Measurements from ENCODE around the gene BAZ1A. TPM values are rescaled to one million over a fixed set of nuclear protein-coding genes. Genes with fewer than 3 reads are reported as not detected.
A peak's percentile ranks its signal among the peaks of the same experiment; 100 is the strongest.

Gene BAZ1A
- total RNA-seq, 1 experiment from 2014 or later, result 28.2 TPM

DNA sequence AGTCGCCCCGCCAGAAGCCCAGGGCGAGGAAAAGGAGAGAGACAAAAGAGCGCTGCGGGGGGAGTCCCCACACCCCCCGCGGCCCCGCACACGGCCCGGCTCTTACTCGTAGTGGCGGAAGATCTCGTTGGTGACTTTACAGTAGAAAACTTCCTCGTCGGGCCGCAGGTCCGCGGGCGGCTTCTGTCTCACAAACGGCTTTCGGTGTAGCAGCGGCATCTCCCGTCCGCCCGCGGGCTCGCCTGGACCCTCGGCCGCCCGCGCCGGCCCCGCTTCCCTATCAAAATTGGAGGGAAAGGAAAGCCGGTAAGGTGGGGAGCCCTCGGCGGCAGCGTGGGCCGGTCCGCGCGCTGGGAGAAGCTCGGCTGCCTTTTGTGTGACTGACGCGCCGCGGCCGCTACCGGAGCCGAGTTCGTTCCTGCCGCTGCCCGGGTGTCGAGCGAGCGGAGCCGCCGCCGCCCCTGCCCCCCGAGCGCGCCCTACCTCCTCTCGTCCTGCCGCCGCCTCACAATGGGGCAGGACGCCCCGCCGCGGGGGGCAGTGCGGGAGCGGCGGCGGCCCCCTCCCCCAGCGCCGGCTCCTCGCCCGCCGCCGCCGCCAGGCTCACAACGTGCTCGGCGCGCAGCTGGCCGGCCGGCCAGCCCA lies 652 bp downstream of the BAZ1A start (continued):
- TF ChIP-seq, protein P1, sequence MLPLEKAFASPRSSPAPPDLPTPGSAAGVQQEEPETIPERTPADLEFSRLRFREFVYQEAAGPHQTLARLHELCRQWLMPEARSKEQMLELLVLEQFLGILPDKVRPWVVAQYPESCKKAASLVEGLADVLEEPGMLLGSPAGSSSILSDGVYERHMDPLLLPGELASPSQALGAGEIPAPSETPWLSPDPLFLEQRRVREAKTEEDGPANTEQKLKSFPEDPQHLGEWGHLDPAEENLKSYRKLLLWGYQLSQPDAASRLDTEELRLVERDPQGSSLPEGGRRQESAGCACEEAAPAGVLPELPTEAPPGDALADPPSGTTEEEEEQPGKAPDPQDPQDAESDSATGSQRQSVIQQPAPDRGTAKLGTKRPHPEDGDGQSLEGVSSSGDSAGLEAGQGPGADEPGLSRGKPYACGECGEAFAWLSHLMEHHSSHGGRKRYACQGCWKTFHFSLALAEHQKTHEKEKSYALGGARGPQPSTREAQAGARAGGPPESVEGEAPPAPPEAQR (CRISPR knock-in tag; IDR thresholded peaks at IDR 0.05), result no peak

DNA sequence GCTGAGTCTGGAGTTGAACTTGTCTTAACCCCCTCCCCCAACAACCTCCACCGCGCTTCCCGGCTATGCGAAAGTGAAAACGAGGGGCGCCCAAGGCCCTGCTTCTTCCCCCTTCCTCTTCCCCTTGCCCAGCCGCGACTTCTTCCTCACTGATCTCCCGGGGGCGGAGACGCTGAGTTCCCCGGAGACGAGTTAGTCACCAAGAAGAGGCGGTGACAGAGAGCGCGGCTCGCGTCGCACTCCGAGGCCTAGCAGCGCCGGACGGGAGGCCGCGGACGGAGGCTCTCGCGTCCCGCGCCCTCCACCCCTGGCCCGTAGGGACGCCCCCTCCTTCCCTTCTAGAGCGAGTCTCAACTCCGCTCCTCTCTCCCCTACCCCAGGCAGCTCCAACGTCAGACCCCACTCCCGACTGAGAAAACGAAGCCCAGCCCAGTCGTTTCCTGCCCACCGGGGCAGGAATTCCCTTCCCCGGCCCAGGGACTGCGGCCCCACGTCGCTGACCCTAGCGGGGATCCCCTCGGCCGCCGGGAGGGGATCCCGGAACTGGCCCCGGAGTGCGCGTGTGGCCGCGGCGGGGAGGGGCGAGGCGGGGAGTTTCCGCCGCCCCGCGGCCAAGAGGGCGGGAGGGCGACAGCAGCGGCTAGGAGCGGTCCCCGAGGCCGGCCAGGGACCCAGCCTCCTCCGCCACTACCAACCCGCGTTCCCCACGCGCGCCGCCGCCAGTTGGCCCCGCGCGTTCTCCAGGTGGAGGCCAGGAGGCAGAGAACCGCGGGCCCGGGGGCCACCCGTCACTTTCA lies 1.4 kb downstream of the BAZ1A start:
- Mint-ChIP-seq H3K4me1 (peaks cover 30% of the 10 kb centered on the region), H3K36me3 (no peaks in the 10 kb centered on the region), H3K27ac (peak overlapping the region; percentile 94), H3K4me3 (peak overlapping the region; percentile 86), H3K9me3 (no peaks in the 10 kb centered on the region), H3K27me3 (ENCODE audit: low read depth) (0 out of 2 replicates have a peak, but pooled peaks cover 3% of the 10 kb centered on the region)
- ATAC-seq (peak; percentile 64), DNase-seq (ENCODE audit: low spot score) (peak; percentile 78)
- ChIA-PET CTCF (interaction anchor here (0.6 kb wide), 1 partner anchor 395 kb away, joined by 3 read pairs; no protein-coding TSS in a partner anchor), POLR2A (interaction anchor here (0.7 to 1.6 kb wide), 4 partner anchors 8 to 468 kb away, joined by 3 to 4 read pairs (median 4); no protein-coding TSS in a partner anchor)
- TF ChIP-seq, protein P2, sequence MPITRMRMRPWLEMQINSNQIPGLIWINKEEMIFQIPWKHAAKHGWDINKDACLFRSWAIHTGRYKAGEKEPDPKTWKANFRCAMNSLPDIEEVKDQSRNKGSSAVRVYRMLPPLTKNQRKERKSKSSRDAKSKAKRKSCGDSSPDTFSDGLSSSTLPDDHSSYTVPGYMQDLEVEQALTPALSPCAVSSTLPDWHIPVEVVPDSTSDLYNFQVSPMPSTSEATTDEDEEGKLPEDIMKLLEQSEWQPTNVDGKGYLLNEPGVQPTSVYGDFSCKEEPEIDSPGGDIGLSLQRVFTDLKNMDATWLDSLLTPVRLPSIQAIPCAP (CRISPR knock-in tag; IDR thresholded peaks at IDR 0.05), result 0 out of 2 replicates have a peak, but pooled peaks have one; percentile 25
- TF ChIP-seq ZNF219 (CRISPR knock-in tag; IDR thresholded peaks at IDR 0.05; ENCODE audit: borderline replicate concordance), result no peak
- TF ChIP-seq, protein P3, sequence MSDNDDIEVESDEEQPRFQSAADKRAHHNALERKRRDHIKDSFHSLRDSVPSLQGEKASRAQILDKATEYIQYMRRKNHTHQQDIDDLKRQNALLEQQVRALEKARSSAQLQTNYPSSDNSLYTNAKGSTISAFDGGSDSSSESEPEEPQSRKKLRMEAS (CRISPR knock-in tag; IDR thresholded peaks at IDR 0.05), result peak; percentile 54; the same call in 1 of the 2 replicates
- TF ChIP-seq ZNF121 (CRISPR knock-in tag; IDR thresholded peaks at IDR 0.05), result 0 out of 2 replicates have a peak, but pooled peaks have one; percentile 22
- 0 out of 2 replicates have a peak, but pooled peaks have one; percentile 20 for TF ChIP-seq ATF1 (CRISPR knock-in tag; IDR thresholded peaks at IDR 0.05)
- TF ChIP-seq, protein P4, sequence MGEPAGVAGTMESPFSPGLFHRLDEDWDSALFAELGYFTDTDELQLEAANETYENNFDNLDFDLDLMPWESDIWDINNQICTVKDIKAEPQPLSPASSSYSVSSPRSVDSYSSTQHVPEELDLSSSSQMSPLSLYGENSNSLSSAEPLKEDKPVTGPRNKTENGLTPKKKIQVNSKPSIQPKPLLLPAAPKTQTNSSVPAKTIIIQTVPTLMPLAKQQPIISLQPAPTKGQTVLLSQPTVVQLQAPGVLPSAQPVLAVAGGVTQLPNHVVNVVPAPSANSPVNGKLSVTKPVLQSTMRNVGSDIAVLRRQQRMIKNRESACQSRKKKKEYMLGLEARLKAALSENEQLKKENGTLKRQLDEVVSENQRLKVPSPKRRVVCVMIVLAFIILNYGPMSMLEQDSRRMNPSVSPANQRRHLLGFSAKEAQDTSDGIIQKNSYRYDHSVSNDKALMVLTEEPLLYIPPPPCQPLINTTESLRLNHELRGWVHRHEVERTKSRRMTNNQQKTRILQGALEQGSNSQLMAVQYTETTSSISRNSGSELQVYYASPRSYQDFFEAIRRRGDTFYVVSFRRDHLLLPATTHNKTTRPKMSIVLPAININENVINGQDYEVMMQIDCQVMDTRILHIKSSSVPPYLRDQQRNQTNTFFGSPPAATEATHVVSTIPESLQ (CRISPR knock-in tag; IDR thresholded peaks at IDR 0.05), result no peak
- TF ChIP-seq, protein P5, sequence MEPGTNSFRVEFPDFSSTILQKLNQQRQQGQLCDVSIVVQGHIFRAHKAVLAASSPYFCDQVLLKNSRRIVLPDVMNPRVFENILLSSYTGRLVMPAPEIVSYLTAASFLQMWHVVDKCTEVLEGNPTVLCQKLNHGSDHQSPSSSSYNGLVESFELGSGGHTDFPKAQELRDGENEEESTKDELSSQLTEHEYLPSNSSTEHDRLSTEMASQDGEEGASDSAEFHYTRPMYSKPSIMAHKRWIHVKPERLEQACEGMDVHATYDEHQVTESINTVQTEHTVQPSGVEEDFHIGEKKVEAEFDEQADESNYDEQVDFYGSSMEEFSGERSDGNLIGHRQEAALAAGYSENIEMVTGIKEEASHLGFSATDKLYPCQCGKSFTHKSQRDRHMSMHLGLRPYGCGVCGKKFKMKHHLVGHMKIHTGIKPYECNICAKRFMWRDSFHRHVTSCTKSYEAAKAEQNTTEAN (CRISPR knock-in tag; IDR thresholded peaks at IDR 0.05), result 0 out of 2 replicates have a peak, but pooled peaks have one; percentile 6
- 0 out of 2 replicates have a peak, but pooled peaks have one; percentile 57 for TF ChIP-seq ELF4 (CRISPR knock-in tag; IDR thresholded peaks at IDR 0.05; ENCODE audit: low read depth)
- TF ChIP-seq, protein P6, sequence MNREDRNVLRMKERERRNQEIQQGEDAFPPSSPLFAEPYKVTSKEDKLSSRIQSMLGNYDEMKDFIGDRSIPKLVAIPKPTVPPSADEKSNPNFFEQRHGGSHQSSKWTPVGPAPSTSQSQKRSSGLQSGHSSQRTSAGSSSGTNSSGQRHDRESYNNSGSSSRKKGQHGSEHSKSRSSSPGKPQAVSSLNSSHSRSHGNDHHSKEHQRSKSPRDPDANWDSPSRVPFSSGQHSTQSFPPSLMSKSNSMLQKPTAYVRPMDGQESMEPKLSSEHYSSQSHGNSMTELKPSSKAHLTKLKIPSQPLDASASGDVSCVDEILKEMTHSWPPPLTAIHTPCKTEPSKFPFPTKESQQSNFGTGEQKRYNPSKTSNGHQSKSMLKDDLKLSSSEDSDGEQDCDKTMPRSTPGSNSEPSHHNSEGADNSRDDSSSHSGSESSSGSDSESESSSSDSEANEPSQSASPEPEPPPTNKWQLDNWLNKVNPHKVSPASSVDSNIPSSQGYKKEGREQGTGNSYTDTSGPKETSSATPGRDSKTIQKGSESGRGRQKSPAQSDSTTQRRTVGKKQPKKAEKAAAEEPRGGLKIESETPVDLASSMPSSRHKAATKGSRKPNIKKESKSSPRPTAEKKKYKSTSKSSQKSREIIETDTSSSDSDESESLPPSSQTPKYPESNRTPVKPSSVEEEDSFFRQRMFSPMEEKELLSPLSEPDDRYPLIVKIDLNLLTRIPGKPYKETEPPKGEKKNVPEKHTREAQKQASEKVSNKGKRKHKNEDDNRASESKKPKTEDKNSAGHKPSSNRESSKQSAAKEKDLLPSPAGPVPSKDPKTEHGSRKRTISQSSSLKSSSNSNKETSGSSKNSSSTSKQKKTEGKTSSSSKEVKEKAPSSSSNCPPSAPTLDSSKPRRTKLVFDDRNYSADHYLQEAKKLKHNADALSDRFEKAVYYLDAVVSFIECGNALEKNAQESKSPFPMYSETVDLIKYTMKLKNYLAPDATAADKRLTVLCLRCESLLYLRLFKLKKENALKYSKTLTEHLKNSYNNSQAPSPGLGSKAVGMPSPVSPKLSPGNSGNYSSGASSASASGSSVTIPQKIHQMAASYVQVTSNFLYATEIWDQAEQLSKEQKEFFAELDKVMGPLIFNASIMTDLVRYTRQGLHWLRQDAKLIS (CRISPR knock-in tag; IDR thresholded peaks at IDR 0.05; ENCODE audit: borderline replicate concordance), result no peak
- no peak for TF ChIP-seq IRF2 (CRISPR knock-in tag; IDR thresholded peaks at IDR 0.05; ENCODE audit: borderline replicate concordance, low read depth)
- TF ChIP-seq, protein P7, sequence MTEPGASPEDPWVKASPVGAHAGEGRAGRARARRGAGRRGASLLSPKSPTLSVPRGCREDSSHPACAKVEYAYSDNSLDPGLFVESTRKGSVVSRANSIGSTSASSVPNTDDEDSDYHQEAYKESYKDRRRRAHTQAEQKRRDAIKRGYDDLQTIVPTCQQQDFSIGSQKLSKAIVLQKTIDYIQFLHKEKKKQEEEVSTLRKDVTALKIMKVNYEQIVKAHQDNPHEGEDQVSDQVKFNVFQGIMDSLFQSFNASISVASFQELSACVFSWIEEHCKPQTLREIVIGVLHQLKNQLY (CRISPR knock-in tag; IDR thresholded peaks at IDR 0.05), result no peak
- TF ChIP-seq, protein P8, sequence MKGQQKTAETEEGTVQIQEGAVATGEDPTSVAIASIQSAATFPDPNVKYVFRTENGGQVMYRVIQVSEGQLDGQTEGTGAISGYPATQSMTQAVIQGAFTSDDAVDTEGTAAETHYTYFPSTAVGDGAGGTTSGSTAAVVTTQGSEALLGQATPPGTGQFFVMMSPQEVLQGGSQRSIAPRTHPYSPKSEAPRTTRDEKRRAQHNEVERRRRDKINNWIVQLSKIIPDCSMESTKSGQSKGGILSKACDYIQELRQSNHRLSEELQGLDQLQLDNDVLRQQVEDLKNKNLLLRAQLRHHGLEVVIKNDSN (CRISPR knock-in tag; IDR thresholded peaks at IDR 0.05), result no peak
- no peak for TF ChIP-seq SMAD3 (CRISPR knock-in tag; IDR thresholded peaks at IDR 0.05; ENCODE audit: borderline replicate concordance)
- TF ChIP-seq SP1 (CRISPR knock-in tag; conservative IDR thresholded peaks at IDR 0.05), result no peak
- peak; percentile 74; the same call in 1 of the 2 replicates for TF ChIP-seq GTF2I (CRISPR knock-in tag; conservative IDR thresholded peaks at IDR 0.05)
- no peak for TF ChIP-seq FOXP1 (CRISPR knock-in tag; IDR thresholded peaks at IDR 0.05; ENCODE audit: borderline replicate concordance)
- no peak for TF ChIP-seq NFATC4 (CRISPR knock-in tag; IDR thresholded peaks at IDR 0.05)
- TF ChIP-seq GABPB1 (CRISPR knock-in tag; IDR thresholded peaks at IDR 0.05), result peak; percentile 51
- no peak for TF ChIP-seq RELA (CRISPR knock-in tag; IDR thresholded peaks at IDR 0.05; ENCODE audit: borderline replicate concordance)
- no peak for TF ChIP-seq ZNF232 (CRISPR knock-in tag; IDR thresholded peaks at IDR 0.05)

All from WTC11 (cell line).